ENCODE measurements around the gene PDE8B.

- TF ChIP-seq CTCF (IDR thresholded peaks at IDR 0.05; ENCODE audit: insufficient read depth, low read depth, low read length): no peak
- TF ChIP-seq EZH2 (IDR thresholded peaks at IDR 0.05; ENCODE audit: insufficient read depth, low read length): no peak
Measured at GRCh38 chr5:77318060-77318459, 107.6 kb downstream of the PDE8B start.
